ENCODE measurements around the gene DCDC2.
A peak's percentile ranks its signal among the peaks of the same experiment; 100 is the strongest.
"Not testable (repeated sequence)": the region's sequence is repeated elsewhere in the genome, so short reads cannot be mapped to it uniquely, and the experiment has no call there.

DCDC2 gene

GRCh38 chr6:24323632-24324337, 34.1 kb downstream of the DCDC2 start:
- no peak for DNase-seq

GRCh38 chr6:24322924-24323323, 34.9 kb downstream of the DCDC2 start:
- DNase-seq, result no peak

- DNase-seq, result not testable (repeated sequence)
These were observed 35.4 kb downstream of the DCDC2 start for GRCh38 chr6:24322446-24322845.

DNA sequence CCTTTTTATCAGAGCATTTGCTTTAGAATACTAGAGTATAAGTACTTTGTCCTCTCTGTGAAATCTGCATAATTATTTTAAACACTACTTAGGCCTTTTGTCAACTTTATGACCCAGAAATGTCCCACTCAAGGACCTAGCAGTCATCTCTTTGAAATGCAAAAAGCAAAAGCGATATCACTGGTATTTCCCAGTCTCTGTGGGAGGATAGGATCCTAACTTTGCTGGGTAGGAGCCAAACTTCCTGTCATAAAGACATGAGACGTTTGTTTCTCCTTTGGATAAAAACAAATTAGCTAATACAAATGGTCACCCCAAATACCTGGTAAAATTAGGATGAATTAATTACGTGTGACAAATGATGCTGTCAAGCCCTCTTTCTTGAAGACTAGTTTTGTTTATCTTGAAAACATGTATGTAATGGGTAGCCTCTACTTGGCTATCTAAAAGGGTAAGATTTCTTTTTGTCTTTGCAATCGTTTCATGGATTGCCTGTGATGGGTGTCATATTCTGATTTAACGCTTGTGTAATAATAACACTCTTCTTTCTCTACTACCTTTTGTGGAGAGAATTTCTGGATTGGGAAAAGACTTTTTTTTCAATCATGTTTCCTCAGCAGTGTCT, 36.2 kb downstream of the DCDC2 start:
- no peak for DNase-seq

DNA sequence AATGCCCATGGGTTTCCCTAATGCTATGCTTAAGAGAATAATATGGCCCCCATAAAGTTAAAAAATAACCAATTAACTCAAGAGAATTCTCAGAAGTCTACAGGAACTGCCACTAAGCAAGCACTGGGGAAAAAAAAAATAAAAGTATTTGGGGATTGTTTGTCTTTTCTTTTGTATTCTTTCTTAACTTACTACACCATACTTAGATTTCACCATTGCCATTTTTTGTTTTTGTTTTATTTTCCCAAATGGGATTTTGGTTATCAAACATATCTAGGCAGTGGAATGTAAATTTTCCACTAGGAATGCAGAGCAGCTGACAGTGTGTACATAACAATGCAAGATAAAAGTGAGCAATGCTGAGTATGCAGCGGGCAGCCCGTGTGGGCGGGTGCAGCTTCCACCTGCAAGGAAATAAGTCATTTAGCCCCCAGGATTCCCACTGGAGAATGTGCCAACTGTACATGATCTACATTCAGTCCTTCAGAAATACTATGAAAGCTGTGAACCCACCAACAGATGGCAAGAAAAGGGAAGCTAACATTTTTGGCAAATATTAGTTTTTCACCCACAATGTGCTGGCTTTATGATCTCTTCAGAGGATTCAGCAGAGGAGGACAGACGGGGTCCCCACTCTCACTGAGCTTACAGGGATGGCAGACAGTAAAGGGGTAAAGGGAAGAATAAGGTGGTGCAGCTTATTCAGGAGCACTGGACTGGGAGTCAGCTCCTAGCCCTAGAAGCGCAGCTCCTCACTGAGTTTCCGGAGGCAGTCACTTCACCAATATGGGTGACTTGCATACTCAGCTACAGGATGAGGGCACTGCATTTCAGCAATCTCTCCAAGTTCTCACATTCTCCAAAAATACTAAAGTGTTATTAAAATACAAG, 44.4 kb downstream of the DCDC2 start:
- no peak for DNase-seq

DNA sequence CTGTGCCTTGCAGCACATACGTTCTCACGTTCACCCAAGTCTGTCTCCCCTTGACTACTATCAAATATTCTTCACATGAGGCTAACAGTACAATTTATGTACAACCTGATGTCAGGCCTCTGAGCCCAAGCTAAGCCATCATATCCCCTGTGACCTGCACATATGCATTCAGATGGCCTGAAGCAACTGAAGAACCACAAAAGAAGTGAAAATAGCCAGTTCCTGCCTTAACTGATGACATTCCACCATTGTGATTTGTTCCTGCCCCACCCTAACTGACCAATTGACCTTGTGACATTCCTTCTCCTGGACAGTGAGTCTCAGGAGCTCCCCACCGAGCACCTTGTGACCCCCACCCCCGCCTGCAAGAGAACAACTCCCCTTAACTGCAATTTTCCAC, 46.1 kb downstream of the DCDC2 start:
- not testable (repeated sequence) for DNase-seq

- DNase-seq, result no peak
These were observed 50.0 kb downstream of the DCDC2 start for GRCh38 chr6:24307881-24308280.

DNA sequence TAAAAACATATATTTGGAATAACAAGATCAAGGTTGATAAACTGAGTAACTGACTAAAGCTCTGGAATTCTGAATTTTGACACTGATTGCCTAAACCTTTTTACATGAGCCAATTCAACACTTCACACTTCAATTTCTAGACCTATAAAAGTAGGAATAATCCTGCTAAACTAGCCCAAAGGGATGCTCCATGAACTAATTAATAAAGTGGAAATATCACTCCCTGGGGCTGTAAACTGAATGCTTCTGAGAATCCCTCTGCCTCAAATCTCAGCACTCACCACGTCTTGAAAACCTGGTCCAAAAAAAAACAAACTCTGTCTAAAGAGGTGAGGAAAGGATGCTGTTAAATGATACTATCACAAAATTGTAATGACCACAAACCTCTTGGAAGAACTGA, 50.9 kb downstream of the DCDC2 start:
- DNase-seq, result no peak

GRCh38 chr6:24306038-24306437, 51.8 kb downstream of the DCDC2 start:
- no peak for DNase-seq

DNA sequence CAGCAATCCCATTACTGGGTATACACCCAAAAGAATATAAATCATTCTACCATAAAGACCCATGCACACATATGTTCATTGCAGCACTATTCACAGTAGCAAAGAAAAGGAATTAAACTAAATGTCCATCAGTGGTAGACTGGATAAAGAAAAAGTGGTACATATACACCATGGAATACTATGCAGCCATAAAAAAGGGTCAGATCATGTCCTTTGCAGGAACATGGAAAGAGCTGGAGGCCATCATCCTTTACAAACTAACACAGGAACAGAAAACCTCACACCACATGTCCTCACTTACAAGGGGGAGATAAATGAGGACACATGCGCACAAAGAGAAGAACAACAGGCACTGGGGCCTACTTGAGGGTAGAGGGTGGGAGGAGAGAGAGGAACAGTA, 60.9 kb downstream of the DCDC2 start:
- DNase-seq, result no peak

GRCh38 chr6:24293852-24294251, 64.0 kb downstream of the DCDC2 start:
- DNase-seq, result not testable (repeated sequence)

- DNase-seq, result no peak
These were observed 70.6 kb downstream of the DCDC2 start for GRCh38 chr6:24287239-24287638.

- DNase-seq, result no peak
These were observed 73.9 kb downstream of the DCDC2 start for GRCh38 chr6:24284006-24284405.

DNA sequence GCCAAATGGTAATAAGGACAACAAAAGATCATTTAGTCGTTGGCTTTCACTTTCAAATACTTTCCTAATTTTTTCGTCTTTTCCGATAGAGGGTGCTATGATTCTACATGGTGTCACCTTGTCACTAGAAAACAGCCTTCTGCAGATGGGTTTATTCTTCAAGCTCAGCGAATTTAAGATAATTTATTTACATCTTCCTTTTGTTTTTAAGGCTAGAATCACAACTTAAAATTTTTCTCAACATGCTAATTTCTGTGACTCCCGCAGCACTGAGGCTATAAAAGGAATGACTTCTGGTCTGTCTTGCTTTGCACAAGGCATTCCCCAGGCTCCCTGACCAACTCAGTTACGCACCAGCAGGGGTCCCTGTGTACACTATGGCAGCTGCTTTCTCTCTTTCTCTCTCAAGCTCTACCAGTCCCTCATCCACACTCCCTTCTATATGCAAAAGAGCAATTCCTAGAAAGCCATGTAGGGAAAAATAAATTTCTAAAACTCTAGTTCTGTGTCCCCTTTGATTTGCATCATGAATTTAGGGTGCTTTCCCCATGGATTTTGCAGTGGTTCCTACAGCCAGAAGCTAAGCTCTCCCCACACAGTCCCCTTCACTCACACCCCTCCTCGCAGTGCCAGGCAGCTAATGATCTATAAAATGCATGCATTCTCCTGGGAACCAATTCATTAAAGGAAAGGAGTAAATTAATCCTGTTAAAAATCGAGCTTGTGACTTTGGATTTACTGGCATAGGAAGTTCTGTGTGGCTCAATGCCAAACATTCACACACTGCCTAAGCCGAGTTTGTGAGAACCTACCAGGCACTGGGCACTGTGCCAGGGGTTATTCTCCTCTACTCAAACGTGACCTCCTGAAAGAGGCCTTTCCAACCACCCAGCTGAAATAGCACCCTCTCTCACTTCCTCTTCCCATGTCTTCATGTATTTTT, 74.5 kb downstream of the DCDC2 start:
- peak; percentile 2 for DNase-seq

GRCh38 chr6:24274441-24275083, 83.3 kb downstream of the DCDC2 start:
- no peak for DNase-seq

GRCh38 chr6:24273096-24273870, 84.6 kb downstream of the DCDC2 start:
- no peak for DNase-seq

- no peak for DNase-seq
These were observed 85.3 kb downstream of the DCDC2 start for GRCh38 chr6:24272553-24272952.

DNA sequence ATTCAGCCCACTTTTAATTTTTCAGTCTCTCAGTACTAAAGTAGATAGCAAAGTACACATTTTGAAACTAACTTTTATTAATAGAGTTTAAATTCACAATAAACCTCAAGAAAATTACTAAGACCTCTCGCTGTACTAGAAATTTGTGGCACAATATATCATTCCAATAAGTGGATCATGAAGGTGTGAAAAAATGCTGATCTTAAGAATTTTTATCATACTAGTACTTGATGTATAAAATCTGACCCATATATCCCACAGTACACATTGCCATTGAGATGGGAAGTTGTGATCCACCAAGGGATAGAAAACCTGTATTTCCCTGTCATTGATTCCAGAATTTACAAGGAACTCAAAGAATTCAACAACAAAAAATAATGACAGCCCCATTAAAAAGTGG, 85.7 kb downstream of the DCDC2 start:
- DNase-seq, result no peak

DNA sequence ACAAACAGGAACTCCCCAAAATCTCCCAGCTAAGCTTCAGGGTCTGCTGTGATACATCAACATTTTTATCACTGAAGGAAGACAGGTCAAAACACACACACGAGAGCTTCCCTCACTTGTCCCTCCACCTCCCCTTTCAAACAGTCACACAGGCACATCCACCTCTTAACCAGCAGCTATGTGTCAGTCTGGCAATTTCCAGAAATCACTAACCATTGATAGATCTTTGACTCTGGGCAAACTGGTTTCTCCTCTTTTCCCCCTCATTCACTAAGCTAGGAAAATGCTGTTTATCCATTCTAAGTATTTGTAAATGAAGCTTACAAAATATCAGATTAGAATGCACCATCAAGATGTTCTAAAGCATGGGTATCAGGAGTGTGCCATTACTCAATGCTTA, 87.8 kb downstream of the DCDC2 start:
- no peak for DNase-seq

GRCh38 chr6:24258214-24258613, 99.6 kb downstream of the DCDC2 start:
- not testable (repeated sequence) for DNase-seq

DNA sequence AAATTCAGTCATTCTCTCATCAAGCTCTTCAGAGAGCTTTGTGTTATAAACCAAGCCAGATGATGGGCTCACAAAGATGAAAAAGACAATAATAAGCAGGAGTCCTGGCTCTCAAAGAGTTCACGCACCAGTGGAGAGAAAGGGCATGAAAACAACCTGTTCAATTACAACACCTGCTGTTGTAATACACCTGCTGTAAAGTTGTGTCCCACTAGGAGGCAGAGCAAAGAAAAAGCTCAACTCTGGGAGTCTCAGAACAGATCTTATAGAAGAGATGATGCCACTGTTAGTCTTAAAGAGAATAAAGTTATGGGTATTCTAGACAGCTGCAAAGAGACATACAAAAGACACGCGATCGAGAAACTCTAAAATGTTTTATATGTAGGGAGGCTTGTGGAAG, 100.6 kb downstream of the DCDC2 start:
- DNase-seq, result no peak

Measured in effector CD4-positive, alpha-beta T cell (primary cell).